ENCODE results near the gene OR10X1.

Gene OR10X1, protein sequence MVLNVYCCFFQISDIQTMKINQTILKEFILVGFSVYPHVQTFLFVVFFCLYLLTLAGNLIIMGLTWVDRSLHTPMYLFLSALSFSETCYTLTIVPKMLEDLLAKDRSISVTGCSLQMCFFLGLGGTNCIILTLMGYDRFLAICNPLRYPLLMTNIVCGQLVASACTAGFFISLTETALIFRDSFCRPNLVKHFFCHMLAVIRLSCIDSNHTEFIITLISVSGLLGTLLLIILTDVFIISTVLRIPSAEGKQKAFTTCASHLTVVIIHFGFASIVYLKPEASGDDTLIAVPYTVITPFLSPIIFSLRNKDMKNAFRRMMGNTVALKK
- total RNA-seq, result 0 reads per million in 3 experiments

DNA sequence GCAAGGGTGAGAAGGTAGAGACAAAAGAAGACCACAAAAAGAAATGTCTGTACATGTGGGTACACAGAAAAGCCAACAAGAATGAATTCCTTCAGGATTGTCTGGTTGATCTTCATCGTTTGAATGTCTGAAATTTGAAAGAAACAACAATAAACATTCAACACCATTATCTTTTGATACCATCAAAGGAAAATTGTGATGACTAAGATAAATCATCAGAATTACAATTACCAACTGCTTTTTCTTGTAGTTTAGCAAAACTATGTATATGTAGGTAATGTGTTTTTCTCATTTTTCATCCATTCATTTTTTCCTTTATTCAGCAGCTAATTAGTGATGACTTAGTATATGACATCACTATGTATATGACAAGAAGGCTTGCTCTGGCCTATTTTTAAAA, at the start of gene OR10X1:
Gene OR10X1 (minus strand): TSS at position 167 of the 400 bp plus-strand sequence. CDS start 0 bp downstream, at position 167.
- DNase-seq, result no peak

DNA sequence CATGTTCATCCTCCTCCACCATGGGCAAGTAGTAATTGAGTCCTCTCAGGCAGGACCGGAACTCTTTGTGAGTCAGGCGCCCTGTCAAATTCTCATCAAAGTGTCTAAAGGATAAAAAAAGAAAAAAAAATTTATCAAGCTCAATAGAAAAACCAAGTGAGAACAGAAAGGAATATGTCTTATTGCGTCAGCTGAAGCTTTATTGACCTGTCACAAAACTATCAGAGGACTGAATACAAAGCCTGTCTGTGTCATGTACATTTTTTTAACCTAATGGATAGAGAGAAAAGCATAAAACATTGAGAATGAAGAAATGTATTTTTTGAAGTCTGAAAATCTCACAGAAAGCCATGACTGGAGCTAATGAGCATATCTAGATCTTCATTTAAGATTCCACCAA, 34.1 kb upstream of the OR10X1 start:
- DNase-seq, result no peak

DNA sequence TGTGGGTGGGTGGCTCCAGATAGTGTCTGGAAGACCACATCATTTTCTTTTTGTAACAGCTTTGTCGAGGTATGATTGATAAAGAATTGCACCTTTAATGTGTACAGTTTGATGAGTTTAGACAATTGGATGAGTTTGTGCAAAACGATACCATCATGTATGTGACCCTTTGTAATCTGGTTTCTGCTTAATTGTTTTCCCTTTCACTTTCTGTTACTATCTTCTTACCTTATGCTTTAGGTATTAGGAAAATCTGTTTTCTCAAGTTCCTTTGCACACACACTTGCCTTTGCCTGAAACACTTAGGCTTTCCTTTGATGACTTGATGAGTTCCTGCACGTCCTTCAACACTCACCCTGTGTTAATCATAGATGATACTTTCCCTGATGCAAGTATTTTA, 32.2 kb upstream of the OR10X1 start:
- DNase-seq, result no peak

DNA sequence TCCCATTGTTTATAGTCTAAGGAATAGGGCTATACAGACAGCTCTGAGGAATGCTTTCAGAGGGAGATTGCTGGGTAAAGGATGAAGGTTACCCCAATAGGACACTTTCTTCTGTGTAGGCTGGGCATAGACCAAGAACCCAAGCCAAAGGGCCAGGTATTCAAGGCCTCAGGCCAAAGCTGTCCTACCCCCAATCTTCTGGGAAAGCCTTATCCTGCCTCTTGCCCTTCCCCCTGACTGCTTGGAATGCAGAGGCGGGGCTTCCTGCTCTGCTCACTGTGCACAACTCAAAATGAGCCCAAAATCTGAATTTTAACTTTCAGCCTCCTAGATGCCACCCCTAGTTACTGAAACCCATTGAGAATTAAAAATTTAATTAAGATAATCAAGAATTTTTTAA, 27.6 kb upstream of the OR10X1 start:
- DNase-seq, result no peak

DNA sequence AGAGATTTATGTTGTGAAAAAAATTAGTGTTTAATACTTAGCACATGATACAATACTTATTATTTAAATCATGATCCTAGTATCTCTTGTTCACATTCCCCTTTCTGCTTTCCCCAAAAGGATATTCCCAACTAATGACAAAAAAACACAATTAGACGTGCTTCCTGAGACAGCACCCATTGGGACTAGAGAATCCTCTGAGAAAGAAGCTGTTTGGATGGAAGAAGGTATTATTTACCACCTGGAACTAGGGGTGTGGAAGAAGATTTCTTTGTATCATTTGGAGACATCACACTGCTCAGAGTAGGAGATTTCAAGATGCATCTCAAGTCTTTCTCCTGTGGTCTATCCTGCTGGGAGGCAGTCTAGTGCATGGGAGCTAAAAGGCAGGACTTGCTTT, 25.3 kb upstream of the OR10X1 start, which contains the start of gene OR10Z1:
Gene OR10Z1 (plus strand): TSS at position 301 of the 400 bp plus-strand sequence. CDS start 1,171 bp downstream, outside the sequence.
- no peak for DNase-seq

DNA sequence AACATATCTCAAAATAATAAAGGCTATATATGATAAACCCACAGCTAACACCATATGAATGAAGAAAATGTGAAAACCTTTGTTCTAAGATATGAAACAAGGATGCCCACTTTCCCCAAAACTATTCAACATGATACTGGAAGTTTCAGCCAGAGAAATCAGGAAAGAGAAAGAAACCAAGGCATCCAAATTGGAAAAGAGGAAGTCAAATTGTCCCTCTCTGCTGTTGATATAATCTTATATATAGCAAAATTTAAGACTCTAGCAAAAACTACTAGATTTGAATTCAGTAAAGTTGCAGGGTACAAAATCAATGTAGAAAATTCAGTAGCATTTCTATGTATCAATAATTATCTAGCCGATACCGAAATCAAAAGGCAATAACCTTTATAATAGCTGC, 21.0 kb upstream of the OR10X1 start:
- DNase-seq, result no peak

GRCh38 chr1:158586942-158587341, 7.2 kb upstream of the OR10X1 start:
- DNase-seq, result no peak

- DNase-seq, result no peak
These were observed 4.3 kb upstream of the OR10X1 start for GRCh38 chr1:158583962-158584361.

DNA sequence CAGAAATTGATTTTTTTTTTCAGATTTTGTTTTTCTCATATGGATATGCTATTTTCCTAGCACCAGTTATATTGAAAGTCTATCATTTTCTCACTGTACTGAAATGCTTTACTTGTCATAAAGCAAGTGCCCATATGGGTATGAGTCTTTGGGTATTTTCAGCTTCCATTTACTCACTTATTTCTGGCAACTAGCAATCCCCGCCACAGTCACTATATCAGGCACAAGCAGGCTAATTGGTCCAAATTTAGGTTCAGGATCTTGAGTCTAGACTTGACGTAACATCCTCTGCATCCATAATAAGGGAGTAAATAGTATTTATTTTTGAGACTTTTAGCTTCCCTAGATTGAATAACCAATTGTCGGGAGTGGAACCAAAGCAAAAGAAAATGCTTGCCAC, 2.1 kb downstream of the OR10X1 start:
- no peak for DNase-seq

DNA sequence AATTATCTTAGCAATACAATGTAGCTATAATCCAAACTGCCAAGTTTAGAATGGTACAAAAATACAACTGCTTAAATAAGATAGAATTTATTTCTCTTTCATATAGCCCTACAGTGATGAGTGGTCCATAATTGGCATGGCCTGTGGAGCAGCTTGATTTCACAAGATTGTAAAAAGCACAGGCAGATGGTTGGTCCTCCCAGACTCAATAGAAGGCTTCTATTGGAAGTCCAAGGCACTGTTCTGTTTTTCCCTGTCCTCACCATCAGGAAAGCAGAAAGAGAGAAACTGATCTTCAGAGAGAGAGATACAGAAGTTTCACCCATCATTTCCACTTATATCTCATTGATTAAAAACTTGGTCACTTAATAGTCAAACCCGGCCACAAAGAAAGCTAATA, 7.5 kb downstream of the OR10X1 start:
- no peak for DNase-seq

DNA sequence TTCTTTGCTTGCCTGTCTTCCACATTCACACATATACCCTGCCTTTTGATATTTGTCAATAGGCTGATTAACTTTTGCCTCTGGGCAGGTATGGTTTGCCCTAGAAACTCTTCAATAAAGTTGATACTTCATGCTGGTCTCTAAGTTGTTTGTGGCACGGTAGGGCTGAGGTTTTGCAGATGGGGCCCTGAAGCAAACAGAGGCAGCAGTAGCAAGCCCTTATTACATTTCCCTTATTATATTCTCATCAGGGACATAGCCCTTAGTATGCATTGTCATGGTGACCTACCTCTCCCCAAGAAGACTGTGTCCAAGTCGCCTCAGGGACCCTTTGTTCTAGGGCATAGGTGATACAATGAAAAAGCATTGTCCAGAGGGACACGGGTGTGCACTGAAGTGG, 9.2 kb downstream of the OR10X1 start, which contains the start of gene OR6P1:
Gene OR6P1 (minus strand): TSS at position 101 of the 400 bp plus-strand sequence. CDS start 6,976 bp downstream, outside the sequence.
- DNase-seq, result no peak

GRCh38 chr1:158564608-158565007, 15.1 kb downstream of the OR10X1 start:
- no peak for DNase-seq

DNA sequence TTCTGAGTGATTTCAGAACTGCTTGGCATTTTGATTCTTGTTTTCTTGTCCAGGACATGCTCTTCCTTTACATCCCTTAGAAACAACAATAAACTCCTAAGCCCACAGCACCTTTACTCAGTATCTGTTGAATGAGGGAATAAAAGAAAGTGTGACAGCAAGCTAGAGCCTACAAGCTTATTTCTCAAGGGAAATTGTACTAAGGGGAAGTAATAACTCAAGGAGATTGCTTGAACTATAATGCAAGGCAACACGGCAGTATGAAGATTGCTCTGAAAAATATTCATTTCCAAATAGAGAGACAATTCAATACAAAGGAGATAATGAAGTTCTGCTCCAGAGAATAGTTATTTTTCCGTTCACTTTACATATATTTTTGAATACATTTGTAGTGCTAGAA, 15.8 kb downstream of the OR10X1 start:
- DNase-seq, result no peak

DNA sequence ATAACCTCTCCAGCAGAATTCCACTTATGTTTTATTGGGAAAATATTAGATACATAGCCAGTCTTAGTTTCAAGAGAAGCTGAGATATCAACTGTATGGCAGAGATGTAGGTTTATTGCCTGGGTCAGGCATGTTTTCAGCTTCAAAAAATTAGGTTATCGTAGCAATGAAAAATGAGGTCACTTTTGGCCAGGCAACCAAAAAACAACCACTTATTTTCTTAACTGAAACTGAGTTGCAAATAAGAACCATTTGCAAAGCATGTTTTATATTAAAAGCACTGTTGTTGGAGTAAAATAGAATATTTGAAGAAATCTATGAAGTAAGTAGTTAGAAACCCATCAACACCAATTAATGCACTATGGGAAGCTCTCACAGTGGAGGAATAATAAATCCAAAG, 20.0 kb downstream of the OR10X1 start:
- DNase-seq, result no peak

GRCh38 chr1:158554352-158554751, 25.3 kb downstream of the OR10X1 start, which contains the start of gene OR6Y1:
Gene OR6Y1 (minus strand): TSS chr1:158554405. CDS start chr1:158548105, 6,300 bp downstream.
- no peak for DNase-seq

GRCh38 chr1:158552296-158552695, 27.4 kb downstream of the OR10X1 start:
- DNase-seq, result no peak

DNA sequence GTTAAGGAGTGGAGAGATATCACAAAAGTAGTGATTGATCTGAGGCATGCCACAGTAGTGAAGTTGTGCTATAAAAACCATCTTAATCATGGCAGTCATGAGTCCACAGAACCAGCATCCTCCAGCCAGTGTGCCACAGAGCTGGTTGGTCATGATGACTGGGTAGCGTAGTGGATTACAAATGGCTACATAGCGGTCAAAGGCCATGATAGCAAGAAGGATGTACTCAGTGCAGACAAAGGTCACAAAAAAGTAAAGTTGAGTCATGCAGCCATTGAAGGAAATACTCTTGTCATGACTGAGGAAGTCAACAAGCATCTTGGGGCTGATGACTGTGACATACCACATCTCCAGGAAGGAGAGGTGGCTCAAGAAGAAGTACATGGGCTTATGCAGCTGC, 32.2 kb downstream of the OR10X1 start:
- no peak for DNase-seq

- no peak for DNase-seq
These were observed 42.1 kb downstream of the OR10X1 start for GRCh38 chr1:158537609-158538008.

- no peak for DNase-seq
These were observed 45.2 kb downstream of the OR10X1 start for GRCh38 chr1:158534496-158534895.
